Mesendoderm (in vitro differentiated cells): ENCODE results near the gene ETFB.
"Not testable (repeated sequence)": the region's sequence is repeated elsewhere in the genome, so short reads cannot be mapped to it uniquely, and the experiment has no call there.

Source experiments
- DNase-seq: peaks from one replicate; pipeline ENCODE4 v3.0.0; 2013
- H2AK5ac ChIP-seq: 2 replicates; pipeline ENCODE4 v1.6.1; 2013; ENCODE audit warnings: low read length, inconsistent platforms
- H2BK120ac ChIP-seq: 2 replicates; pipeline ENCODE4 v1.6.1; 2013; ENCODE audit warnings: low read depth, mild to moderate bottlenecking, low read length, moderate library complexity, mixed read lengths
- H2BK15ac ChIP-seq: replicated peaks from 2 replicates; pipeline ENCODE4 v1.6.1; 2013; ENCODE audit warnings: low read depth, mild to moderate bottlenecking, moderate library complexity
- H2BK5ac ChIP-seq: 2 replicates; pipeline ENCODE4 v1.6.1; 2013; ENCODE audit warnings: low read length, inconsistent platforms
- H3K18ac ChIP-seq: 2 replicates; pipeline ENCODE4 v1.6.1; 2013; ENCODE audit warnings: mild to moderate bottlenecking, low read length, mixed read lengths
- H3K23ac ChIP-seq: one replicate; pipeline ENCODE4 v1.6.1; 2013; ENCODE audit warnings: low read length
- H3K27ac ChIP-seq: 2 replicates; pipeline ENCODE4 v1.5.1; 2013; ENCODE audit warnings: low read depth, mild to moderate bottlenecking, inconsistent platforms, low read length, moderate library complexity
- H3K27me3 ChIP-seq: 2 replicates; pipeline ENCODE4 v1.6.1; 2013; ENCODE audit warnings: low read length, control low read depth, mild to moderate bottlenecking, inconsistent platforms; ENCODE audit not compliant: insufficient read depth, poor library complexity
- H3K36me3 ChIP-seq: 2 replicates; pipeline ENCODE4 v1.6.1; 2013; ENCODE audit warnings: low read length, inconsistent platforms; ENCODE audit not compliant: control insufficient read depth, insufficient read depth
- H3K4ac ChIP-seq: one replicate; pipeline ENCODE4 v1.6.1; 2013; ENCODE audit warnings: low read depth, mild to moderate bottlenecking, low read length, moderate library complexity
- H3K4me1 ChIP-seq: 2 replicates; pipeline ENCODE4 v1.6.1; 2013; ENCODE audit warnings: low read depth, low read length, inconsistent platforms; ENCODE audit not compliant: control insufficient read depth
- H3K4me2 ChIP-seq: 2 replicates; pipeline ENCODE4 v1.6.1; 2013; ENCODE audit warnings: low read length
- H3K4me3 ChIP-seq: 2 replicates; pipeline ENCODE4 v1.5.1; 2013; ENCODE audit warnings: mild to moderate bottlenecking, low read length
- H3K56ac ChIP-seq: one replicate; pipeline ENCODE4 v1.6.1; 2013; ENCODE audit warnings: low read length
- H3K79me1 ChIP-seq: 2 replicates; pipeline ENCODE4 v1.6.1; 2013; ENCODE audit warnings: low read length, inconsistent platforms
- H3K79me2 ChIP-seq: 2 replicates; pipeline ENCODE4 v1.6.1; 2013; ENCODE audit warnings: mild to moderate bottlenecking, low read length; ENCODE audit not compliant: control insufficient read depth, insufficient read depth
- H3K9ac ChIP-seq: 2 replicates; pipeline ENCODE4 v1.6.1; 2013; ENCODE audit warnings: low read length, inconsistent platforms
- H4K5ac ChIP-seq: one replicate; pipeline ENCODE4 v1.6.1; 2013; ENCODE audit warnings: low read length
- H4K8ac ChIP-seq: one replicate; pipeline ENCODE4 v1.6.1; 2013; ENCODE audit warnings: low read depth, mild to moderate bottlenecking, control low read depth, low read length, moderate library complexity
- WGBS: extraction: QIAGEN DNeasy Blood & Tissue Kit; methylation state at CpG from one replicate; pipeline ENCODE4 v1.1.7; 2013; ENCODE audit warnings: low lambda C conversion rate, missing lambda C conversion rate; ENCODE audit not compliant: insufficient coverage; ENCODE audit errors: extremely low coverage; 5-methylcytosine and 5-hydroxymethylcytosine counted together

The ETFB gene

GRCh38 chr19:51399936-51400335, 33.7 kb upstream of the ETFB start:
- H3K4me2 ChIP-seq, H2BK5ac ChIP-seq, H3K79me1 ChIP-seq, H2BK15ac ChIP-seq, H3K4me1 ChIP-seq, H3K23ac ChIP-seq, H3K4ac ChIP-seq, H3K4me3 ChIP-seq, H2BK120ac ChIP-seq, H4K5ac ChIP-seq, H3K36me3 ChIP-seq, H3K79me2 ChIP-seq, H4K8ac ChIP-seq, H3K56ac ChIP-seq, H3K9ac ChIP-seq, H3K27me3 ChIP-seq, DNase-seq, H3K18ac ChIP-seq, H2AK5ac ChIP-seq, H3K27ac ChIP-seq: not testable (repeated sequence)
- WGBS = no CpG with 5 or more reads among the region's 7 CpGs

GRCh38 chr19:51399231-51399630, 33.0 kb upstream of the ETFB start:
- peaks cover 3% of the 10 kb centered on the region for H3K79me1 ChIP-seq
- H4K8ac ChIP-seq = no peak overlapping the region
- no peak overlapping the region for H3K4me3 ChIP-seq
- DNase-seq = no peak
- H3K79me2 ChIP-seq = no peaks in the 10 kb centered on the region
- H3K4me2 ChIP-seq = no peak overlapping the region
- H3K4ac ChIP-seq = no peak overlapping the region
- no peaks in the 10 kb centered on the region for H3K4me1 ChIP-seq
- no peak overlapping the region for H3K18ac ChIP-seq
- H3K27me3 ChIP-seq = no peaks in the 10 kb centered on the region
- no peak overlapping the region for H3K27ac ChIP-seq
- H3K9ac ChIP-seq = no peak overlapping the region
- H3K23ac ChIP-seq = no peak overlapping the region
- H3K36me3 ChIP-seq = no peaks in the 10 kb centered on the region
- WGBS = no CpG with 5 or more reads among the region's 5 CpGs
- no peak overlapping the region for H3K56ac ChIP-seq
- H2BK5ac ChIP-seq = no peak overlapping the region
- no peak overlapping the region for H2BK15ac ChIP-seq
- no peak overlapping the region for H4K5ac ChIP-seq
- no peak overlapping the region for H2AK5ac ChIP-seq
- H2BK120ac ChIP-seq = no peak overlapping the region

GRCh38 chr19:51398096-51398704, 32.0 kb upstream of the ETFB start:
- Histone ChIP-seq H2BK120ac (no peak overlapping the region), H3K9ac (no peak overlapping the region), H3K79me2 (no peaks in the 10 kb centered on the region), H3K27me3 (no peaks in the 10 kb centered on the region), H3K4ac (no peak overlapping the region), H3K36me3 (no peaks in the 10 kb centered on the region), H3K56ac (no peak overlapping the region), H2AK5ac (no peak overlapping the region), H2BK5ac (no peak overlapping the region), H2BK15ac (no peak overlapping the region), H4K5ac (no peak overlapping the region), H3K27ac (no peak overlapping the region), H3K4me1 (peaks cover 3% of the 10 kb centered on the region), H3K4me2 (no peak overlapping the region), H3K4me3 (no peak overlapping the region), H4K8ac (no peak overlapping the region), H3K23ac (no peak overlapping the region), H3K79me1 (peaks cover 3% of the 10 kb centered on the region), H3K18ac (no peak overlapping the region)
- DNase-seq = peak; percentile 56
- no CpG with 5 or more reads among the region's 7 CpGs for WGBS

- not testable (repeated sequence) for H2BK15ac ChIP-seq, H3K56ac ChIP-seq, H3K4me3 ChIP-seq, H3K79me1 ChIP-seq, H3K27ac ChIP-seq, H3K23ac ChIP-seq, H3K9ac ChIP-seq, H2BK120ac ChIP-seq, H3K27me3 ChIP-seq, H3K36me3 ChIP-seq, H3K4me1 ChIP-seq, H2BK5ac ChIP-seq, H3K4me2 ChIP-seq, H2AK5ac ChIP-seq, DNase-seq, H4K8ac ChIP-seq, H3K18ac ChIP-seq, H3K4ac ChIP-seq, H4K5ac ChIP-seq, H3K79me2 ChIP-seq
- WGBS = no CpG with 5 or more reads among the region's 9 CpGs
Observed at GRCh38 chr19:51397453-51397852, 31.3 kb upstream of the ETFB start.

GRCh38 chr19:51396175-51396574, 30.0 kb upstream of the ETFB start:
- H3K23ac ChIP-seq = no peak overlapping the region
- H3K4me2 ChIP-seq = no peak overlapping the region
- H2BK5ac ChIP-seq = no peak overlapping the region
- no peaks in the 10 kb centered on the region for H3K79me2 ChIP-seq
- no peak overlapping the region for H2BK120ac ChIP-seq
- no peak overlapping the region for H4K5ac ChIP-seq
- H4K8ac ChIP-seq = no peak overlapping the region
- WGBS = no CpG with 5 or more reads among the region's 2 CpGs
- H3K9ac ChIP-seq = no peak overlapping the region
- H3K4ac ChIP-seq = no peak overlapping the region
- H3K4me3 ChIP-seq = no peak overlapping the region
- no peak overlapping the region for H2AK5ac ChIP-seq
- no peak for DNase-seq
- H3K79me1 ChIP-seq = peaks cover 3% of the 10 kb centered on the region
- no peak overlapping the region for H3K18ac ChIP-seq
- H3K36me3 ChIP-seq = no peaks in the 10 kb centered on the region
- H3K27ac ChIP-seq = no peak overlapping the region
- no peak overlapping the region for H3K56ac ChIP-seq
- H2BK15ac ChIP-seq = no peak overlapping the region
- H3K4me1 ChIP-seq = peaks cover 3% of the 10 kb centered on the region
- no peaks in the 10 kb centered on the region for H3K27me3 ChIP-seq
